ENCODE measurements around the gene MARS1.

DNA sequence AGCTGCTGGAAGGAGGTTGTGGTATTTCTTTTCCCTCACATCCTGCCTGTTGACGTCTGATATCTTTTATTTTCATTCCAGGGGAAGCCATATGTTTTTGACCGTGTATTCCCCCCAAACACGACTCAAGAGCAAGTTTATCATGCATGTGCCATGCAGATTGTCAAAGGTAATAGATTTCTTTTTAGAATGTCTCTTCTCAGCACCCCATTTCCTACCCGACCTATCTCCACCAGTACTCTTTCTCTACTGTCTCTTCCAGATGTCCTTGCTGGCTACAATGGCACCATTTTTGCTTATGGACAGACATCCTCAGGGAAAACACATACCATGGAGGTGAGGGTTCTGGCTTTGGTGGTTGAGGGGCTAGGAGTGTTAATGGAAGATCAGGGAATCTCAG is 75.5 kb downstream of the MARS1 start:
- TF ChIP-seq, protein P1, sequence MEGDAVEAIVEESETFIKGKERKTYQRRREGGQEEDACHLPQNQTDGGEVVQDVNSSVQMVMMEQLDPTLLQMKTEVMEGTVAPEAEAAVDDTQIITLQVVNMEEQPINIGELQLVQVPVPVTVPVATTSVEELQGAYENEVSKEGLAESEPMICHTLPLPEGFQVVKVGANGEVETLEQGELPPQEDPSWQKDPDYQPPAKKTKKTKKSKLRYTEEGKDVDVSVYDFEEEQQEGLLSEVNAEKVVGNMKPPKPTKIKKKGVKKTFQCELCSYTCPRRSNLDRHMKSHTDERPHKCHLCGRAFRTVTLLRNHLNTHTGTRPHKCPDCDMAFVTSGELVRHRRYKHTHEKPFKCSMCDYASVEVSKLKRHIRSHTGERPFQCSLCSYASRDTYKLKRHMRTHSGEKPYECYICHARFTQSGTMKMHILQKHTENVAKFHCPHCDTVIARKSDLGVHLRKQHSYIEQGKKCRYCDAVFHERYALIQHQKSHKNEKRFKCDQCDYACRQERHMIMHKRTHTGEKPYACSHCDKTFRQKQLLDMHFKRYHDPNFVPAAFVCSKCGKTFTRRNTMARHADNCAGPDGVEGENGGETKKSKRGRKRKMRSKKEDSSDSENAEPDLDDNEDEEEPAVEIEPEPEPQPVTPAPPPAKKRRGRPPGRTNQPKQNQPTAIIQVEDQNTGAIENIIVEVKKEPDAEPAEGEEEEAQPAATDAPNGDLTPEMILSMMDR (IDR thresholded peaks at IDR 0.05): no peak
- TF ChIP-seq POLR2A (IDR thresholded peaks at IDR 0.05): no peak

Measured in uterus (tissue), 2 donors.